ENCODE data around the gene IFITM2.

DNA sequence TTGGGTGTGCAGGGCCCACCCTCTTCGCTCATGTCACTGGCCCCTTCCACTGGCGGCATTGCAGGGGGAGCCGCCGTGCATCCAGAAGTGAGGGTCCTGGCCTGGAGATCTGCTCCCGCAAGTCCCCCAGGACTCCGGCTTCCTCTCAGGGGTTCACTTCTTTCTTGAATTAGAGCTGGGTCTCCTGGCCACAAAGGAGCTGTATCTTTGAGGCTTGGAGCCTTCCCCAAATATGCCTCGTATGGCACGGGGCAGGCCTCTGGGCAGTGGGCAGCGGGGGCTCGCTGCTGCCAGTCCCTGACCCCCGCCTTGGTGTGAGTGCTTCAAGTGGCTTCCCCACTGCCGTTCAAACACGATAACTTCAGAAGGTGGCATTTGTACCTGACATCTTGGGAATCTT lies 20.4 kb downstream of the IFITM2 start:
- TF ChIP-seq, protein P1, sequence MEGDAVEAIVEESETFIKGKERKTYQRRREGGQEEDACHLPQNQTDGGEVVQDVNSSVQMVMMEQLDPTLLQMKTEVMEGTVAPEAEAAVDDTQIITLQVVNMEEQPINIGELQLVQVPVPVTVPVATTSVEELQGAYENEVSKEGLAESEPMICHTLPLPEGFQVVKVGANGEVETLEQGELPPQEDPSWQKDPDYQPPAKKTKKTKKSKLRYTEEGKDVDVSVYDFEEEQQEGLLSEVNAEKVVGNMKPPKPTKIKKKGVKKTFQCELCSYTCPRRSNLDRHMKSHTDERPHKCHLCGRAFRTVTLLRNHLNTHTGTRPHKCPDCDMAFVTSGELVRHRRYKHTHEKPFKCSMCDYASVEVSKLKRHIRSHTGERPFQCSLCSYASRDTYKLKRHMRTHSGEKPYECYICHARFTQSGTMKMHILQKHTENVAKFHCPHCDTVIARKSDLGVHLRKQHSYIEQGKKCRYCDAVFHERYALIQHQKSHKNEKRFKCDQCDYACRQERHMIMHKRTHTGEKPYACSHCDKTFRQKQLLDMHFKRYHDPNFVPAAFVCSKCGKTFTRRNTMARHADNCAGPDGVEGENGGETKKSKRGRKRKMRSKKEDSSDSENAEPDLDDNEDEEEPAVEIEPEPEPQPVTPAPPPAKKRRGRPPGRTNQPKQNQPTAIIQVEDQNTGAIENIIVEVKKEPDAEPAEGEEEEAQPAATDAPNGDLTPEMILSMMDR (IDR thresholded peaks at IDR 0.05), result no peak
- TF ChIP-seq POLR2A (IDR thresholded peaks at IDR 0.05), result no peak

Measured in right lobe of liver (tissue), 4 donors.